GM20000 (cell line): Measurements from ENCODE around the gene MYO3A.

ENCODE experiments used
- DNase-seq: peaks from one replicate; pipeline ENCODE4 v3.0.0; 2012; ENCODE audit warnings: low spot score
- TF ChIP-seq, protein P1 (sequence below): IDR thresholded peaks from 2 replicates; pipeline ENCODE4 v1.5.1; 2012; ENCODE audit warnings: mild to moderate bottlenecking, control low read depth; ENCODE audit errors: extremely low read depth, missing control alignments

The MYO3A gene

GRCh38 chr10:26249681-26250080 lies 315.7 kb downstream of the MYO3A start:
- TF ChIP-seq, protein P1, sequence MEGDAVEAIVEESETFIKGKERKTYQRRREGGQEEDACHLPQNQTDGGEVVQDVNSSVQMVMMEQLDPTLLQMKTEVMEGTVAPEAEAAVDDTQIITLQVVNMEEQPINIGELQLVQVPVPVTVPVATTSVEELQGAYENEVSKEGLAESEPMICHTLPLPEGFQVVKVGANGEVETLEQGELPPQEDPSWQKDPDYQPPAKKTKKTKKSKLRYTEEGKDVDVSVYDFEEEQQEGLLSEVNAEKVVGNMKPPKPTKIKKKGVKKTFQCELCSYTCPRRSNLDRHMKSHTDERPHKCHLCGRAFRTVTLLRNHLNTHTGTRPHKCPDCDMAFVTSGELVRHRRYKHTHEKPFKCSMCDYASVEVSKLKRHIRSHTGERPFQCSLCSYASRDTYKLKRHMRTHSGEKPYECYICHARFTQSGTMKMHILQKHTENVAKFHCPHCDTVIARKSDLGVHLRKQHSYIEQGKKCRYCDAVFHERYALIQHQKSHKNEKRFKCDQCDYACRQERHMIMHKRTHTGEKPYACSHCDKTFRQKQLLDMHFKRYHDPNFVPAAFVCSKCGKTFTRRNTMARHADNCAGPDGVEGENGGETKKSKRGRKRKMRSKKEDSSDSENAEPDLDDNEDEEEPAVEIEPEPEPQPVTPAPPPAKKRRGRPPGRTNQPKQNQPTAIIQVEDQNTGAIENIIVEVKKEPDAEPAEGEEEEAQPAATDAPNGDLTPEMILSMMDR = no peak
- DNase-seq = no peak

GRCh38 chr10:26251925-26252324 lies 317.9 kb downstream of the MYO3A start:
- TF ChIP-seq, protein P1 = no peak
- DNase-seq = no peak

DNA sequence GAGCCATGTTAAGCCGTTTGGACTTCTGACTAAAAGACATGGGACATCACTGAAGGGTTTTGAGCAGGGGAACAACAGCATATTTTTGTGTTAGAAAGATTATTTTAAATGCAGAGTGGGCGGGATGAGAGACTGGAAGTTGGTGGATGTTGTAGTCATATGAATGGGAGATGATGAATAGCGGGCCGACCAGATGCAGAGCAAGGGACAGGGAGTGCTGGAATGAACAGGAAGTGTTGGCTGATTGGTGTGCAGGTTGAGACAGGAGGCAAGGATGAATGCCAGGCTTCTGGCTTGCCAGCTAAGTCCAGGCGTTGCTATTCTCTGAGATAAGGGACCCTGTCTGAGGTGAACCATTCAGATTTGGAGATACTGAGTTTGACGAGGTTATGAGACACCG lies 320.6 kb downstream of the MYO3A start:
- TF ChIP-seq, protein P1 = no peak
- no peak for DNase-seq

DNA sequence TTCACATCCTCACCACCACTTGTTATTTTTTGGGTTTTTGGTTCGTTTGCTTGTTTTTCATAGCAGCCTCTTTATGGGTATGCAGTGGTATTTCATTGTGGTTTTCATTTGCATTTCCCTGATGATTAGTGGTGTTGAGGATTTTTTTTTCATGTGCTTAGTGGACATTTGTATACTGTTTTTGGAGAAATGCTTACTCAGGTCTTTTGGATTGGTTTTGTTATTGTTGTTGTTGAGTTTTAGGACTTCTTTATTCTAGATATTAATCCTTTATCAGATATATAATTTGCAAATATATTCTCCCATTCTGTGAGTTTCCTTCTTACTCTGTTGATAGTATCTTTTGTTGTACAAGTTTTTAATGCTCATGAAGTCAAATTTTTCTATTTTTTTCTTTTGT lies 325.3 kb downstream of the MYO3A start:
- DNase-seq = no peak
- TF ChIP-seq, protein P1 = no peak
